Lower leg skin (tissue), 4 donors: ENCODE results near the gene POMGNT1. TPM values are rescaled to one million over a fixed set of nuclear protein-coding genes. Genes with fewer than 3 reads are reported as not detected.
"Not testable (repeated sequence)": the region's sequence is repeated elsewhere in the genome, so short reads cannot be mapped to it uniquely, and the experiment has no call there.

ENCODE experiments used
- DNase-seq, 2 donors: peaks; one replicate each; pipeline ENCODE4 v3.0.0-alpha.2; 2019; ENCODE audit warnings: low spot score in 2 of 2
- H3K4me3 ChIP-seq: fragments of 200-600 bp; sonication (generic); 2 replicates; pipeline ENCODE4 v1.5.1; 2017; ENCODE audit warnings: mild to moderate bottlenecking, low read depth; ENCODE audit not compliant: poor library complexity, severe bottlenecking
- POLR2A ChIP-seq, 2 donors: fragments of 450-650 bp; IDR thresholded peaks; one replicate each; pipeline ENCODE4 v1.6.1; 2016 to 2017; ENCODE audit warnings: antibody characterized with exemption in 2 of 2, mild to moderate bottlenecking in 1 of 2, moderate library complexity in 1 of 2
- WGBS, 2 donors: methylation state at CpG; one replicate each; pipeline ENCODE4 v1.1.5; 2018; 5-methylcytosine and 5-hydroxymethylcytosine counted together
- intact Hi-C: fragments of 100-400 bp; cut with DNase I; formaldehyde crosslinking; loops from one replicate; pipeline ENCODE4 v1.15.0; 2023; ENCODE audit warnings: low total_unique reads
- total RNA-seq, 4 donors: library from RNA; depleted of rRNA; stranded (reverse); fragments of >200 nt; gene quantifications; one replicate each; pipeline ENCODE4 v1.1.0, GENCODE V29; 2016
- TF ChIP-seq, protein P1 (sequence below), 3 donors: fragments of 450-650 bp; IDR thresholded peaks; one replicate each; pipeline ENCODE4 v1.5.1; 2016; ENCODE audit warnings: antibody characterized with exemption in 3 of 3, mild to moderate bottlenecking in 3 of 3, moderate library complexity in 2 of 3

The POMGNT1 gene
- total RNA-seq, 4 donors from 2014 or later, result 26.4 to 46.7 (median 36.4) TPM

- intact Hi-C loops, result no loop called here
- H3K4me3 ChIP-seq, result no peak overlapping the region
- WGBS, 2 donors, result 56 to 64% methylated on average over 1 of the region's 1 CpG
- TF ChIP-seq, protein P1, sequence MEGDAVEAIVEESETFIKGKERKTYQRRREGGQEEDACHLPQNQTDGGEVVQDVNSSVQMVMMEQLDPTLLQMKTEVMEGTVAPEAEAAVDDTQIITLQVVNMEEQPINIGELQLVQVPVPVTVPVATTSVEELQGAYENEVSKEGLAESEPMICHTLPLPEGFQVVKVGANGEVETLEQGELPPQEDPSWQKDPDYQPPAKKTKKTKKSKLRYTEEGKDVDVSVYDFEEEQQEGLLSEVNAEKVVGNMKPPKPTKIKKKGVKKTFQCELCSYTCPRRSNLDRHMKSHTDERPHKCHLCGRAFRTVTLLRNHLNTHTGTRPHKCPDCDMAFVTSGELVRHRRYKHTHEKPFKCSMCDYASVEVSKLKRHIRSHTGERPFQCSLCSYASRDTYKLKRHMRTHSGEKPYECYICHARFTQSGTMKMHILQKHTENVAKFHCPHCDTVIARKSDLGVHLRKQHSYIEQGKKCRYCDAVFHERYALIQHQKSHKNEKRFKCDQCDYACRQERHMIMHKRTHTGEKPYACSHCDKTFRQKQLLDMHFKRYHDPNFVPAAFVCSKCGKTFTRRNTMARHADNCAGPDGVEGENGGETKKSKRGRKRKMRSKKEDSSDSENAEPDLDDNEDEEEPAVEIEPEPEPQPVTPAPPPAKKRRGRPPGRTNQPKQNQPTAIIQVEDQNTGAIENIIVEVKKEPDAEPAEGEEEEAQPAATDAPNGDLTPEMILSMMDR (IDR thresholded peaks at IDR 0.05), result no peak
- no peak for TF ChIP-seq POLR2A (IDR thresholded peaks at IDR 0.05)
- DNase-seq, result no peak
Observed at GRCh38 chr1:46242918-46243317, 44.7 kb upstream of the POMGNT1 start.

DNA sequence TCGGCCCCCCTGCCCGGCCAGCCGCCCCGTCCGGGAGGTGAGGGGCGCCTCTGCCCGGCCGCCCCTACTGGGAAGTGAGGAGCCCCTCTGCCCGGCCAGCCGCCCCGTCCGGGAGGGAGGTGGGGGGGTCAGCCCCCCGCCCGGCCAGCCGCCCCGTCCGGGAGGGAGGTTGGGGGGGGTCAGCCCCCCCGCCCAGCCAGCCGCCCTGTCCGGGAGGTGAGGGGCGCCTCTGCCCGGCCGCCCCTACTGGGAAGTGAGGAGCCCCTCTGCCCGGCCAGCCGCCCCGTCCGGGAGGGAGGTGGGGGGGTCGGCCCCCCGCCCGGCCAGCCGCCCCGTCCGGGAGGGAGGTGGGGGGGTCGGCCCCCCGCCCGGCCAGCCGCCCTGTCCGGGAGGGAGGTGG is 43.5 kb upstream of the POMGNT1 start:
- WGBS, 2 donors, result no CpG with 5 or more reads among the region's 38 CpGs
- intact Hi-C loops, result not testable (repeated sequence)

GRCh38 chr1:46238865-46239264 is 40.6 kb upstream of the POMGNT1 start:
- DNase-seq, intact Hi-C loops, H3K4me3 ChIP-seq: not testable (repeated sequence)
- 71 to 88% methylated on average over 1 of the region's 1 CpG for WGBS, 2 donors

More for the DNA sequence above, 43.5 kb upstream of the POMGNT1 start:
- not testable (repeated sequence) for DNase-seq, H3K4me3 ChIP-seq

DNA sequence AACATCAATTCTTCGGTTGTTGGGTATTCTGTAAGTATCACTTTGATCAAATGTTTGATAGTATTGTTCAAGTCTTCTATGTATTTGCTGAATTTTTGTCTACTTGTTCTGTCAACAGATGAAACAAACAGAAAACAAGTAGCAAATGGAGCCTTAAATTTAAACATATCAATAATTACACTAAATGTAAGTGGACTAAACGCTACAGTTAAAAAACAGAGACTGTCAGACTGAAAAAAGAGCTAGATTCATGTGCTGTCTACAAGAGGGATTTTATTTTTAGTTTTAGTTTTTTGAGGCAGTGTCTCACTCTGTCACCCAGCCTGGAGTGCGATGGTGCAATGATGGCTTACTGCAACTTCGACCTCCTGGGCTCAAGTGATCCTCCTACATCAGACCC is 38.6 kb upstream of the POMGNT1 start:
- H3K4me3 ChIP-seq, result no peak overlapping the region
- intact Hi-C loops, result no loop called here
- no peak for DNase-seq
- 93 to 95% methylated on average over 4 of the region's 4 CpGs for WGBS, 2 donors
- TF ChIP-seq, protein P1 (IDR thresholded peaks at IDR 0.05), result no peak
- no peak for TF ChIP-seq POLR2A (IDR thresholded peaks at IDR 0.05)

- DNase-seq, intact Hi-C loops, H3K4me3 ChIP-seq: not testable (repeated sequence)
- WGBS, 2 donors, result 98 to 99% methylated on average over 3 of the region's 3 CpGs
Observed at GRCh38 chr1:46231231-46231630, 33.0 kb upstream of the POMGNT1 start.

DNA sequence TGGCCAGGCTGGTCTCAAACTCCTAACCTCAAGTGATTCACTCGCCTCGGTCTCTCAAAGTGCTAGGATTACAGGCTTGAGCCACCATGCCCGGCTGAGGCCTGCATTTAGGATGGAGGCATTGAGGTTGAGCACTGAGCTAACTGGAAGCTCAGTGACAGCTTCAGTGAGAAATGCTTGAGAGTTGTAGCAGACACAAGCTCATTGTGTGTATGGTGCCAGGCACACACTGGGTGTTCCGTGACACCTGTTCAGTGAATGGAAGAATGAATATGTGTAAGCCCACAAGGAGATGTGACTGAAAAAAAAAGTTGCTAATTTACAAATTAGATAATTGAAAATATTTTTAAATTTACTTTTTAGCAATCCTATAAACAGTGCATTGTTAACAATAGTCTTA is 26.7 kb upstream of the POMGNT1 start:
- intact Hi-C loops, result loop anchor here (5.0 kb wide), 1 partner anchor 188 kb away; no protein-coding TSS in a partner anchor
- TF ChIP-seq, protein P1 (IDR thresholded peaks at IDR 0.05), result no peak
- no peak for TF ChIP-seq POLR2A (IDR thresholded peaks at IDR 0.05)
- WGBS, 2 donors, result 84 to 88% methylated on average over 4 of the region's 4 CpGs
- no peak for DNase-seq
- H3K4me3 ChIP-seq, result no peak overlapping the region

DNA sequence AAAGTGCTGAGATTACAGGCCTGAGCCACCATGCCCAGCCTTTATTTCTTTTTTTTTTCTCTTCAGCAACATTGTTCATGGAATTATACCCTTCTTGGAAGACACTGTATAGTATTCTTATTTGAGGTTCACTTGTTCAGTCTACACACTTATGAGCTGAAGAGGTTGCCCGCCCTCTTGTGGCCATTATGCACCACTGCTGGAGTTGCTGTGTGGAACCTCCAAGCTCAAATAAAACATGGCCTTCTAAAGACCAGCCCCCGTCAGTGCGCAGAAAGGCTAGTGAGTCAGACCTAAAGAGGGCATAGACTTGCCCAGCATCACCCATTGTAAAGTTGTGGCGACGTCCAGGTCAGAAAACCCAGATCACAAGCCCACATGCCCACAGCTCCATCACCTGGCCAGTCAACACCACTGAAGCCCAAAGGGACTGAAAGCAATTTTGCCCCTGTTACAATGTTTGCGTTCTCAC is 25.3 kb upstream of the POMGNT1 start:
- DNase-seq, result peak; percentile 70 to 91
- 11% methylated on average over 6 of the region's 6 CpGs for WGBS, 2 donors
- intact Hi-C loops, result loop anchor here (5.0 kb wide), 1 partner anchor 186 kb away; no protein-coding TSS in a partner anchor
- no peak overlapping the region for H3K4me3 ChIP-seq
- TF ChIP-seq, protein P1 (IDR thresholded peaks at IDR 0.05), result peak in 2 of 3 donors; percentile 64 to 78
- TF ChIP-seq POLR2A (IDR thresholded peaks at IDR 0.05), result no peak

DNA sequence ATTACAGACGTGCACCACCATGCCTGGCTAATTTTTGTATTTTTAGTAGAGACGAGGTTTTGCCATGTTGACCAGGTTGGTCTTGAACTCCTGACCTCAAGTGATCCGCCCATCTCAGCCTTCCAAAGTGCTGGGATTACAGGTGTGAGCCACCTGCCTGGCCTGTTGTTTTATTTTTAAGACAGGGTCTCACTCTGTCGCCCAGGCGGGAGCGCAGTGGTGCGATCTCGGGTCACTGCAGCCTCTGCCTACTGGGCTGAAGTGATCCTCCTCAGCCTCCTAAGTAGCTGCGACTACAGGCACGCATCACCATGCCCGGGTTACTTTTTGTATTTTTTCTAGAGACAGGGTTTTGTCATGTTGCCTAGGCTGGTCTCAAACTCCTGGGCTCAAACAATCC is 24.8 kb upstream of the POMGNT1 start:
- intact Hi-C loops, result loop anchor here (5.0 kb wide), 1 partner anchor 186 kb away; no protein-coding TSS in a partner anchor
- not testable (repeated sequence) for H3K4me3 ChIP-seq, DNase-seq
- 70 to 78% methylated on average over 11 of the region's 11 CpGs for WGBS, 2 donors
